ENCODE data around the gene MRPL20.

GRCh38 chr1:1381294-1381693 is 25.8 kb downstream of the MRPL20 start:
- no peak for TF ChIP-seq CTCF (IDR thresholded peaks at IDR 0.05)
- no peak for TF ChIP-seq POLR2A (IDR thresholded peaks at IDR 0.05)

Data from body of pancreas (tissue), 4 donors.